KBM-7 (cell line): ENCODE results near the gene DOCK6.
"Not testable (repeated sequence)": the region's sequence is repeated elsewhere in the genome, so short reads cannot be mapped to it uniquely, and the experiment has no call there.

ENCODE experiments used
- DNase-seq: peaks from one replicate; pipeline ENCODE4 v3.0.0-alpha.2; 2015
- in situ Hi-C: fragments of 300-500 bp; cut with MboI; formaldehyde crosslinking; loops from 2 replicates; pipeline ENCODE4 v1.14.3; 2020; ENCODE audit warnings: low sequenced_read_pairs, low pct_unique_long_range_greater_than_20kb, mixed read lengths

Gene DOCK6

GRCh38 chr19:11160440-11160768 lies 101.9 kb downstream of the DOCK6 start:
- in situ Hi-C loops, DNase-seq: not testable (repeated sequence)

- DNase-seq: no peak
- in situ Hi-C loops: no loop called here
Observed at GRCh38 chr19:11159598-11160439, 102.5 kb downstream of the DOCK6 start.

GRCh38 chr19:11155373-11156120 lies 106.8 kb downstream of the DOCK6 start, which contains the start of gene SPC24:
SPC24 (minus strand) TSS chr19:11155782; CDS start chr19:11155776, 6 bp downstream.
- in situ Hi-C loops: no loop called here
- peak; percentile 99 for DNase-seq

- in situ Hi-C loops: no loop called here
- DNase-seq: no peak
Observed at GRCh38 chr19:11154683-11155047, 107.7 kb downstream of the DOCK6 start.

- no peak for DNase-seq
- in situ Hi-C loops: no loop called here
Observed at GRCh38 chr19:11152318-11153062, 109.8 kb downstream of the DOCK6 start.

- in situ Hi-C loops: no loop called here
- no peak for DNase-seq
Observed at GRCh38 chr19:11151181-11151580, 111.1 kb downstream of the DOCK6 start.
